G401.6 (cell line): ENCODE results near the gene BCL11B.

Experiments used
- FAIRE-seq: peaks from 2 replicates; lab custom pipeline; 2012; peaks lifted over from hg19 to GRCh38; lab: Jason Lieb, UNC

BCL11B gene

DNA sequence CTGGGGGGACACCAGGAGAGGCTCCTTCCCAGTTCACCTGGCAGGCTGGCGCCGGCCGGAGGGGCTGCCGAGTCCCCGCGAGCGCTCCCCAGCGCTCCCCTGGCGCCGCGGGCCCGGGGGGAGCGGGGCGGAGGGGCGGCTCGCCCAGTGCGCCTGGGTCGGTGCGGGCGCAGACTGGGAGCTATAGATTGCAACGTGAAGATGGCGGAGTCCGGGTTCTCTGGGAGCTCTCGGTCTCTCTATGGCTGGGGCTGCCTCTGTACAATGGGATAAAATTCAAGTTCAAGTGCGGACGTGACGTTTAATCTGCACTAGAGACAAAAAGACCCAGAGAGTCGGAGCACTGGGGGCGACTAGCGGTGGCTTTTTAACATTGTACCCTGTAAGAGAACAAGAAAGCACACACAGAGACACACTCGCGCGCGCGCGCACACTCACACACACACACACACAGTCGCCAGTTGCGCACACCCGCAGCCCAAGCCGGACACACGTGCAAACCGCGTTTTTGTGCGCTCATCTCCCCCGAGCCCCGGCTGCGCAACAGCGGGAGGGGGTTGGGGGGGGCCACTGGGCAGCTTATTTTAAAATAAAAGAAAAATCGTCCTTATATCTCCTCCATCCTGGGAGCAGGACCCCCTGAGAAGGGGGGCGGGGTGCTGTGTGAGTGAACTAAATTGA is at the start of gene BCL11B:
BCL11B (minus strand) TSS at position 247 of the 681 bp plus-strand sequence. CDS start 979 bp downstream, outside the sequence.
- no peak for FAIRE-seq

GRCh38 chr14:99321236-99321925 is 49.4 kb upstream of the BCL11B start:
- FAIRE-seq: no peak

DNA sequence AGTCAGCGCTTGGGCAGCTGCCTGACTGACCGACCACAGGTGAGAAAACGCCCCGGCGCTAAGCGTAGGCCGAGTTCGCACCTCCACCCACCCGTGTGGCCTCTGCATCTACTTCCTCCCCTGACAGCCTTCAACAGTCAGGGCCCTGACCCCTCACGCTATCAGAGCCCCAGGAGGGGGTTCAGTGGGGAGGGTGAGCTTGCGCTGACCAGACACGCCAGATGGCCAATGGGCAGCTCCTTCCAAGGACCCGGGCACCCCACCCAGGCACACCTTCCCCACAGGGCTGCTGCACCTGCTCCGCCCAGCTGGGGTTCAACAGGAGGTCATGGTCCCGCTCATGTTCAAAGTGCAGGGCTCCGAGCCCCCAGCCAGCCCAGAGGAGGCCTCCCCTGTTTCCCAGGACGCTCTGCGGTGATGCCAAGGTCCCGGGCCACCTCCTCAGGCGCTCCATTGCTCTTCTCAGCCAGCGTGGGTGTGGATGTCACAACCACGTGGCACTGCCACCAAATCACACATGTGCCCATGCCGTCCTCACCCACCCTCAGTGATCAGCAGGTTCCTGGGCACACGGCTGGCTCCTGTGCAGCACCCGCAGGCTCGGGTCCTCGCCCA is 48.7 kb upstream of the BCL11B start:
- no peak for FAIRE-seq

- no peak for FAIRE-seq
These were observed 48.1 kb upstream of the BCL11B start for GRCh38 chr14:99320105-99320572.

DNA sequence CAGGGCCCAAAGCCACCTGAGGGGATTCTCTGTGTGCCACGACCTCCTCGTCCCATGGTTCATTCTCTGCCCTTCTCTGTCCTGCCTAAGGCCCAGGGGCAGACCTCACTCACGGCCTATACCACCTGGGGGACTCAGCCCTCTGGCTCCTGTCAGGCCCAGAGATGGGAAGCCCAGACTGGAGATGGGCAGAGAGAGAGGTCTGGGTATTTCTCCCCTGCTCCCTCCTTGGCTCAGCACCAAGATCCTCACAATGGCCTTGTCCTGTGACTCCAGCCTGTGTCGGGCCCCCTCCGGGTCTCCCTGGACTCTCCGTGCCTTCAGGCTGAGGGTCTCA is 46.9 kb upstream of the BCL11B start:
- no peak for FAIRE-seq

- no peak for FAIRE-seq
These were observed 46.3 kb upstream of the BCL11B start for GRCh38 chr14:99318091-99318958.

DNA sequence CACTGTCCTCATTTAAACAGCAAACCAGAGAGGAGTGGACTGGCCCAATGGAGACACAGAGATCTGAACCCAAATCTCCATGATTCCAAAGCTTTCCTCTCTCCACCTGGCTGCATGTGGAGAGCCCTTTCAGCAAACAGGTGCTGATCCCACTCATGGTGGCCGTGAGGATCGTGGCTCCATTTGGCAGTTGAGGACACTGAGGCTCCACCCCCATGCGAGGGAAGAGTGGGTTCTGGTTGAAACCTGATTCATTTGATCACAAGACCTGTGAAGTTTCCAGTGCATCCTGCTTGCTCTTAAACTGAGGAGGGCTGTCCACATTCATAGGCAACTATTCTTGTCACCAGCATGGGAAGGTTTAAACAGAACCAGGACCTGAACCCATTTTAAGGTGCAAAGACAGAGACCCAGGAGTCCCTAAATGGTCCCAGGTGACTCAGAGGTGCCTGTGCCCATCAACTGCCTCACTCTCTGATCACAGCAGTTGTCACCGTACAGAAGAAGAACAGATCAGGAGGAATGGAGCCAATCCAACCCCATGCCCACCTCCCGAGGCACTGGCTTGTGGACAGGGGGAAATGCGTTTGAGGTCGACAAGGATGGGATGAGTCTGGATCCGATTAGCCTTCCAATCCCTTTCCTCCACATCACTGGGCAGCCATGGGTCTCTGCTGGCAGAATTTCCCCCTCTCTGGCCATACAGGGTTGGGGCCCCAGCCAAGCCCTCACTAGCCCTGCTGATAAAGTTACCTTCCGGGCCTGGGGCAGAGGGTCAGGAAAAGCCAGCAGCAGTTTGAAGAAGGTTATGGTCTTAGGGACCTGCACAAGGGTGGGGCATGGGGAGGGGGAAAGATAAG is 45.5 kb upstream of the BCL11B start:
- FAIRE-seq: no peak

DNA sequence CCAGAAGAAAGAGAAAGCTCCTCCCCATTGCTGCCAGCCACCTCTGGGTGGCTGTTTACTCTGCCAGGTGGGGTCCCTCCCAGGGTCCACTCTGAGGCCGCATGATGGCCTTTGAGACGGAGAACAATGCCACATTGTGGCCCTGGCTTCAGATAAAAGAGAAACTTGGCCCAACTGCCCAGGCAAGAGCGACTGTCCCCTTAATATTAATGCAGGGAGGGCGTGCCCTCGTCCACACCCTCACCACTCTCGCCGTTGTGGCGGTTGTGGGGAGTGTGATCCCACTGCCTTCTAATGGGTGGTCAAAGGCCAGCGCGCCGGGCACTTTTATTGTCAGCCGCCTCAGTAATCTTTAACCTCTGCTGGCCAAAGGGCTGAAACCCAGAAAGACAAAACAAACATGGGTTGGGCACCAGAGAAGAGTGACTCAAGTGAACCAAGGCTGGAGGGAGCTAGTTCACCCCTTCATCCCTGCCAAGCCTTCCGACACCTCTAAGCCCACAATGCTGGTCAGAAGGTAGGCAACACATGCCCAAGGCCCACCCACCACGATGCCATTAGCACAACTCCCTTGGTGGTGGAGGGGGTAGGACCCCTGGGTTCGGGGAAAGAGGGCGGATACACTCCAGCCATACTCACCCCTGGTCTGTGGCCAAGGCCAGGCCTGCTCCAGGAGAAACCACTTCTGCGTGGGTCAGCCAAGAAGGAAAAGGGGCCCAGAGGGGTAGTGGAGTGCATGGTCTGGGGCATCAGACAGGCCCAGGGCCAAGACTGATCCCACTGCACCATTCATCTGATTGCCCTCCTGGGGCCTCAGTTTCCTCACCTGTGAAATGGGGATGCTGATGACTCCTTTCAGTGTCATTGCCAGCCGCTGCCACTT is 44.5 kb upstream of the BCL11B start:
- FAIRE-seq: no peak

GRCh38 chr14:99315197-99315596 is 43.2 kb upstream of the BCL11B start:
- FAIRE-seq: no peak

DNA sequence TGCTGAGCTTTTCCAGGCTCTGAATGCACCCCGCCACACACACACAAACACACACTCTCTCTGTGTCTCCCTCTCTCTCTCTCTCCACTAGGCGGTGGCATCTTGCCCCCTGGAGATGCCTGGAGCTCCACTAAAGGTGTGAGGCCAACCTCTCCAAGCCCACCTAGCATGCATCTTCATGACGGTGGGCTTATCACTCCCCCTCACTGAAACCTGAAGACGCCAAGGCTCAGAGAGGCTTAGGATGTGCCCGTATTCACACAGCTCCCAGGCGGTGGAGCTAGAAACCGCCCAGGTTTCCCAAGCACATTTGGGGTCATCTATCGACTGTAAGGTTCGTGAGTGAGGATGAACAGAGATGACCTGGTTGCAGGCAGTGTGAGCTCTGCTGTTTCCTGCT is 42.6 kb upstream of the BCL11B start:
- FAIRE-seq: no peak

DNA sequence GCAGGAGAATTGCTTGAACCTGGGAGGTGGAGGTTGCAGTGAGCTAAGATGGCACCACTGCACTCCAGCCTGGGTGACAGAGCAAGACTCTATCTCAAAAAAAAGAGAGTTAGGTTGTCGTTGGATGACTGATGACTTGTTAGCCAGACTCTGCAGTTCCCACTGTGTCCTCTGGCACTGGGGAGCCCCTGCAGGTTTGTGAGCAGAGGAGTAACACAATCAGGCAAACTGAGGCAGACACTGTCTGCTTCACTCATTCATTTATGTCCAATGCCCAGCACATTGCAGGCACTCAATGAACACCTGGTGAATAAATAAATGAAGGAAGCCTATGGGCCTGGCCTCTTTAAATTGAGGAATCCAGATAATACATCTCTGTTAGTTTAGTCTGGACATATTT is 41.2 kb upstream of the BCL11B start:
- FAIRE-seq: no peak

DNA sequence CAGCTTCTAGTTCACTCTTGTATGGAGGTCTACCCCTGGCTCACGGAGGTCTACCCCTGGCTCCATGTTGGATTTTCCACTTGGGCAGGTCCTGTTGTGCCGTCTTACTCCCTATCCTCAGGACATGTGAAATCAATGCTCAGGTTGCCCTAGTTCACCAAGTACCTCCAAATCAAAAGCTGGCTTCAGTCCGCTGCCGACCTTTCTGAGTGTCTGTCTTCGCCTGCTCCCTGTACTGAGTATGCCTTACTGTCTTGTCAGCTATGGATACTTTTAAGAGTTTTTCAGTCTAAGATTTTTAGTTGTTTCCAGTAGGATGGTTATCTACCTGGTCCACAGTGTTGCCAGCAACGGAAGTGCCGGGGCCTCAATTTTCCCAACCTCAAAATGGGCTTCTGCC is 40.1 kb upstream of the BCL11B start:
- no peak for FAIRE-seq

GRCh38 chr14:99309220-99309766 is 37.3 kb upstream of the BCL11B start:
- FAIRE-seq: no peak

- FAIRE-seq: no peak
These were observed 32.2 kb upstream of the BCL11B start for GRCh38 chr14:99304208-99304607.

DNA sequence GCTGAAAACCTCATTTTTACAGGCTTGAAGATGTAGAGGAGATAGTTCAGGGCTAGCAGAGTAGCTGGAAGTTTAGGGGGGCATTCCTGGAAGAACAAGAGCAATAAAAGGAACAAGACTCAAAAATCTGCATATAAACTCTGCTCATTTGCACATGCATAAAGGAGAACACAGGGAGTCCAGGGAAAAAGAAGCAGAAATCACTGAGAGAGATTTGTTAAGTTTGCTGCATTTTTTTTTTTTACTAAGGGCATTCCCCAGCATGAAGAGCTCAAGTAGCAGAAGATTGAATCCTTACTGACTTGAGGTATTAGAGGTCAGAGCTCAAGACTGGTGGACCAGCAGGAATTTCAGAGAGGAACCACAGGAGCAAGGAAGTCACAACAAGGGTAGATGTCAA is 28.2 kb upstream of the BCL11B start:
- no peak for FAIRE-seq

GRCh38 chr14:99296517-99296916 is 24.5 kb upstream of the BCL11B start:
- no peak for FAIRE-seq

DNA sequence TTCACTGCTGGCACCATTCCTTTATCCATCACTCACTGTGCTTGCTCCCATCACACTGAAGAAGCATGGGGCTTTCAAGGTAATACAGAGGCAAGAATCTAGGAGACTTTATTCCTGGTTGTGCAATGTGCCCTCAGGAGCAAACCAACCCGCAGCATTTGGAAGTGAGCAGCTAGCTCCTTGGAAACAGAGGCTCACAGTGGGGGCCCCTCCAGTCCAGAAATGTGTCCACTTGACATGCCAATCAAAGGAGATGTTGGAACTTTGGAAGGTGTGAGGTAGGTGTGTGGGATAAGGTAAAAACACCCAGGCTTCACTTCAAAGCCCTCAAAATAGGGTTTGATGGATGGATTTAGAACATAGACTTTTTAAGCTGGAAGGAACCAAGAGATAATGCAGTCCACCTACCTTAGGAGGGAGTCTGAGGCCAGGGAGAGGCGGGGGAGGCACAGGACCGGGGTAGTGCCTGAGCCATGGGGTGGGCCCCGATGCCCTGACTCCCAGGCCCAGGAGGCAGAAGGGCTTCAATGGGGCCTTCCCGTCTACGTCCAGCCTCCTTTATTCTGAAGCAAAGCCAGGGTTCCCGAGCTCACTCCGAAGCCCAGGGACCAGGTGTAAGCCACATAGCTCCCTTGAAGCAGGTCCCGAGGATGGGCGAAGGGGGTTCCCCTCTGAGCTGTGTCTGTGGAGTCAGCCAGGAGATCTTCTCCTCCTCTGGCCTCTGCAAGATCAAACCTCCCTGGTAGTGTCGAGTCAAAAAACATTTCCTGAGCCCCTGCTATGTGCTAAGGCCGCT is 17.6 kb upstream of the BCL11B start:
- no peak for FAIRE-seq

DNA sequence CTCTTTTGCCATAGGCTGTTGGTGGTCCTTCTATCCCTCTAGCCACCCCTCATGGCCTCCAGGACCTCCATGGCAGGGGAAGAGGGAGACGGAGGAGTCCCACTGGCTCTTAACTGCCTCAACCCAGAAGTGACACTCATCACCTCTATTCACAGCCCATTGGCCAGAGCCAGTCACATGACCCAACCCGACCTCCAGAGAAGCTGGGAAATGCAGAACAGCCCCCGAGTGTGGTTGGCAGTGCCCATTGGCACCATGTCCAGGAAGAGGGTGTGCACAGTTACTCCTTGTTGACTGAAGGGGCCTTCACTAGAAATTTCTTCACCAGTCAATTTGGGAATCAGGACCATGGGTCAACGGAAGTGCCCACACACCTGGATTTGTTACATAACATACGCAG is 17.0 kb upstream of the BCL11B start:
- FAIRE-seq: no peak

GRCh38 chr14:99287269-99287942 is 15.4 kb upstream of the BCL11B start:
- no peak for FAIRE-seq
